Measurements from ENCODE around the gene FN3K.
"Not testable (repeated sequence)": the region's sequence is repeated elsewhere in the genome, so short reads cannot be mapped to it uniquely, and the experiment has no call there.

FN3K gene

GRCh38 chr17:82737967-82738877 is 2.8 kb downstream of the FN3K start:
- peak; percentile 97 for DNase-seq (ENCODE audit: low spot score)

- DNase-seq (ENCODE audit: low spot score), result no peak
These were observed 5.7 kb downstream of the FN3K start for GRCh38 chr17:82740906-82741759.

- no peak for DNase-seq (ENCODE audit: low spot score)
These were observed 8.2 kb downstream of the FN3K start for GRCh38 chr17:82743344-82744219.

GRCh38 chr17:82744736-82745135 is 9.3 kb downstream of the FN3K start:
- DNase-seq (ENCODE audit: low spot score), result not testable (repeated sequence)

- no peak for DNase-seq (ENCODE audit: low spot score)
These were observed 10.1 kb downstream of the FN3K start for GRCh38 chr17:82745524-82745923.

GRCh38 chr17:82748756-82749155 is 13.3 kb downstream of the FN3K start:
- no peak for DNase-seq (ENCODE audit: low spot score)

- DNase-seq (ENCODE audit: low spot score), result no peak
These were observed 15.0 kb downstream of the FN3K start for GRCh38 chr17:82750241-82750908.

GRCh38 chr17:82751171-82751570 is 15.8 kb downstream of the FN3K start:
- no peak for DNase-seq (ENCODE audit: low spot score)

- DNase-seq (ENCODE audit: low spot score), result peak; percentile 95
These were observed 16.4 kb downstream of the FN3K start, which contains the start of gene TBCD for GRCh38 chr17:82751571-82752370. Gene TBCD, plus strand, starts transcription at chr17:82752065. Its CDS starts 129 bp downstream, at chr17:82752194.

- no peak for DNase-seq (ENCODE audit: low spot score)
These were observed 17.2 kb downstream of the FN3K start for GRCh38 chr17:82752371-82753200.

GRCh38 chr17:82753201-82753464 is 17.7 kb downstream of the FN3K start:
- DNase-seq (ENCODE audit: low spot score), result no peak

- DNase-seq (ENCODE audit: low spot score), result peak; percentile 38
These were observed 19.1 kb downstream of the FN3K start for GRCh38 chr17:82754297-82755208.

- no peak for DNase-seq (ENCODE audit: low spot score)
These were observed 20.8 kb downstream of the FN3K start for GRCh38 chr17:82756166-82756565.

GRCh38 chr17:82765371-82765770 is 30.0 kb downstream of the FN3K start:
- DNase-seq (ENCODE audit: low spot score), result no peak

- DNase-seq (ENCODE audit: low spot score), result peak; percentile 76
These were observed 31.8 kb downstream of the FN3K start for GRCh38 chr17:82767041-82767754.

GRCh38 chr17:82769041-82769440 is 33.6 kb downstream of the FN3K start:
- DNase-seq (ENCODE audit: low spot score), result no peak

- no peak for DNase-seq (ENCODE audit: low spot score)
These were observed 36.6 kb downstream of the FN3K start for GRCh38 chr17:82772026-82772425.

GRCh38 chr17:82774456-82774855 is 39.0 kb downstream of the FN3K start:
- not testable (repeated sequence) for DNase-seq (ENCODE audit: low spot score)
